Measurements from ENCODE around the gene MRPL43. TPM values are rescaled to one million over a fixed set of nuclear protein-coding genes. Genes with fewer than 3 reads are reported as not detected.

Gene MRPL43
- total and polyA plus RNA-seq, 2 experiments from 2014 or later: 60.4 to 126 TPM

- no peak for ATAC-seq
- no peaks in the 10 kb centered on the region for H3K9me2 ChIP-seq (ENCODE audit: insufficient read depth)
- no peak overlapping the region for H3K27ac ChIP-seq (ENCODE audit: low read depth)
- no peaks in the 10 kb centered on the region for H3K36me3 ChIP-seq (ENCODE audit: insufficient read depth)
- peaks cover 4% of the 10 kb centered on the region; the same call in 1 of the 2 replicates for H3K4me1 ChIP-seq (ENCODE audit: insufficient read depth)
- H3K4me2 ChIP-seq: no peak overlapping the region
- no peak overlapping the region for H3K4me3 ChIP-seq
- no peaks in the 10 kb centered on the region for H3K27me3 ChIP-seq (ENCODE audit: insufficient read depth)
- H3K36me3 Mint-ChIP-seq (ENCODE audit: low read depth): peaks cover 3% of the 10 kb centered on the region; the same call in 1 of the 3 replicates
- TF ChIP-seq CTCF (conservative IDR thresholded peaks at IDR 0.05; ENCODE audit: low read depth in 2 of 2) (no peak), CREB1 (CRISPR knock-in tag; IDR thresholded peaks at IDR 0.05; ENCODE audit: low read depth) (no peak), JUNB (IDR thresholded peaks at IDR 0.05; ENCODE audit: unreplicated experiment) (no peak), ETS1 (IDR thresholded peaks at IDR 0.05) (no peak), EZH2 (IDR thresholded peaks at IDR 0.05; ENCODE audit: low read depth, unreplicated experiment) (no peak), NANOG (IDR thresholded peaks at IDR 0.05; ENCODE audit: borderline replicate concordance) (no peak), ZNF331 (CRISPR knock-in tag; IDR thresholded peaks at IDR 0.05; ENCODE audit: low read depth) (no peak), REST (IDR thresholded peaks at IDR 0.05; ENCODE audit: unreplicated experiment) (no peak), EZH2phosphoT487 (IDR thresholded peaks at IDR 0.05; ENCODE audit: unreplicated experiment) (no peak), ZNF114 (CRISPR knock-in tag; IDR thresholded peaks at IDR 0.05) (no peak), ZNF462 (CRISPR knock-in tag; IDR thresholded peaks at IDR 0.05) (no peak), STAT1 (IDR thresholded peaks at IDR 0.05; ENCODE audit: unreplicated experiment) (no peak), POLR2AphosphoS5 (IDR thresholded peaks at IDR 0.05; ENCODE audit: low read depth) (no peak)
- H3K79me2 ChIP-seq (replicated peaks; ENCODE audit: insufficient read depth): no peaks in the 10 kb centered on the region
- no peak overlapping the region for H2AFZ ChIP-seq
- no peaks in the 10 kb centered on the region for H4K20me1 ChIP-seq (replicated peaks; ENCODE audit: insufficient read depth)
- peaks cover 4% of the 10 kb centered on the region for H3K27me3 Mint-ChIP-seq (ENCODE audit: insufficient read depth, low read depth, poor library complexity)
- H3F3A ChIP-seq (replicated peaks; ENCODE audit: low read depth): no peaks in the 10 kb centered on the region
- DNase-seq (ENCODE audit: low spot score): no peak
- H3K27ac Mint-ChIP-seq: no peak overlapping the region
- H3K4me3 Mint-ChIP-seq: no peak overlapping the region
- H3K4me1 Mint-ChIP-seq: peaks cover 15% of the 10 kb centered on the region
- H3K9me3 Mint-ChIP-seq: no peaks in the 10 kb centered on the region
Measured at GRCh38 chr10:100976906-100977305, 10.4 kb downstream of the MRPL43 start.
